ENCODE data around the gene HYKK.

The HYKK gene

GRCh38 chr15:78469031-78469430 is 38.3 kb upstream of the HYKK start:
- H3K9me3 ChIP-seq (ENCODE audit: insufficient read depth, low read length), result no peaks in the 10 kb centered on the region
- no peak overlapping the region for H3K27ac ChIP-seq (ENCODE audit: low read length)
- H3K36me3 ChIP-seq (replicated peaks; ENCODE audit: low read depth, low read length), result peaks cover 74% of the 10 kb centered on the region
- no peak overlapping the region for H3K4me2 ChIP-seq (ENCODE audit: low read length)
- no peak overlapping the region for H3K9ac ChIP-seq (ENCODE audit: low read length)
- H4K20me1 ChIP-seq (ENCODE audit: insufficient read depth, low read length), result no peaks in the 10 kb centered on the region
- H3K4me1 ChIP-seq (ENCODE audit: low read length), result no peaks in the 10 kb centered on the region
- no peaks in the 10 kb centered on the region for H3K27me3 ChIP-seq (ENCODE audit: low read depth, low read length)
- TF ChIP-seq EZH2phosphoT487 (IDR thresholded peaks at IDR 0.05; ENCODE audit: low read depth), result no peak
- TF ChIP-seq CTCF (IDR thresholded peaks at IDR 0.05; ENCODE audit: low read depth, low read length), result no peak
- H3K4me3 ChIP-seq (ENCODE audit: low read length), result no peak overlapping the region
- H3K79me2 ChIP-seq (ENCODE audit: low read length), result peaks cover 8% of the 10 kb centered on the region; the same call in 1 of the 2 replicates
- H2AFZ ChIP-seq (ENCODE audit: low read depth, low read length), result no peak overlapping the region

- no peak overlapping the region for H3K4me3 ChIP-seq (ENCODE audit: low read length)
- no peak overlapping the region for H3K9ac ChIP-seq (ENCODE audit: low read length)
- H3K4me1 ChIP-seq (ENCODE audit: low read length), result no peaks in the 10 kb centered on the region
- no peaks in the 10 kb centered on the region for H4K20me1 ChIP-seq (ENCODE audit: insufficient read depth, low read length)
- H3K36me3 ChIP-seq (replicated peaks; ENCODE audit: low read depth, low read length), result peaks cover 63% of the 10 kb centered on the region
- no peak overlapping the region for H3K27ac ChIP-seq (ENCODE audit: low read length)
- H3K27me3 ChIP-seq (ENCODE audit: low read depth, low read length), result no peaks in the 10 kb centered on the region
- H2AFZ ChIP-seq (ENCODE audit: low read depth, low read length), result no peak overlapping the region
- H3K4me2 ChIP-seq (ENCODE audit: low read length), result no peak overlapping the region
- TF ChIP-seq EZH2phosphoT487 (IDR thresholded peaks at IDR 0.05; ENCODE audit: low read depth), result no peak
- no peaks in the 10 kb centered on the region for H3K9me3 ChIP-seq (ENCODE audit: insufficient read depth, low read length)
- H3K79me2 ChIP-seq (ENCODE audit: low read length), result no peaks in the 10 kb centered on the region
Observed at GRCh38 chr15:78477295-78477694, 30.1 kb upstream of the HYKK start.

- no peaks in the 10 kb centered on the region for H3K27me3 ChIP-seq (ENCODE audit: low read depth, low read length)
- no peak overlapping the region for H3K9ac ChIP-seq (ENCODE audit: low read length)
- H4K20me1 ChIP-seq (ENCODE audit: insufficient read depth, low read length), result no peaks in the 10 kb centered on the region
- H3K27ac ChIP-seq (ENCODE audit: low read length), result no peak overlapping the region
- peaks cover 58% of the 10 kb centered on the region for H3K36me3 ChIP-seq (replicated peaks; ENCODE audit: low read depth, low read length)
- H3K4me1 ChIP-seq (ENCODE audit: low read length), result no peaks in the 10 kb centered on the region
- H3K79me2 ChIP-seq (ENCODE audit: low read length), result no peaks in the 10 kb centered on the region
- H3K9me3 ChIP-seq (ENCODE audit: insufficient read depth, low read length), result no peaks in the 10 kb centered on the region
- TF ChIP-seq CTCF (IDR thresholded peaks at IDR 0.05; ENCODE audit: low read depth, low read length) (no peak), EZH2phosphoT487 (IDR thresholded peaks at IDR 0.05; ENCODE audit: low read depth) (no peak)
- no peak overlapping the region for H2AFZ ChIP-seq (ENCODE audit: low read depth, low read length)
- no peak overlapping the region for H3K4me2 ChIP-seq (ENCODE audit: low read length)
- H3K4me3 ChIP-seq (ENCODE audit: low read length), result no peak overlapping the region
Observed at GRCh38 chr15:78479650-78480049, 27.7 kb upstream of the HYKK start.

- no peak overlapping the region for H3K27ac ChIP-seq (ENCODE audit: low read length)
- no peaks in the 10 kb centered on the region for H4K20me1 ChIP-seq (ENCODE audit: insufficient read depth, low read length)
- peaks cover 65% of the 10 kb centered on the region for H3K36me3 ChIP-seq (replicated peaks; ENCODE audit: low read depth, low read length)
- H3K4me1 ChIP-seq (ENCODE audit: low read length), result no peaks in the 10 kb centered on the region
- no peak overlapping the region for H3K9ac ChIP-seq (ENCODE audit: low read length)
- H2AFZ ChIP-seq (ENCODE audit: low read depth, low read length), result no peak overlapping the region
- H3K27me3 ChIP-seq (ENCODE audit: low read depth, low read length), result no peaks in the 10 kb centered on the region
- no peak overlapping the region for H3K4me3 ChIP-seq (ENCODE audit: low read length)
- no peaks in the 10 kb centered on the region for H3K79me2 ChIP-seq (ENCODE audit: low read length)
- no peaks in the 10 kb centered on the region for H3K9me3 ChIP-seq (ENCODE audit: insufficient read depth, low read length)
- TF ChIP-seq EZH2phosphoT487 (IDR thresholded peaks at IDR 0.05; ENCODE audit: low read depth) (no peak), CTCF (IDR thresholded peaks at IDR 0.05; ENCODE audit: low read depth, low read length) (no peak)
- H3K4me2 ChIP-seq (ENCODE audit: low read length), result no peak overlapping the region
Observed at GRCh38 chr15:78481917-78482316, 25.5 kb upstream of the HYKK start.

- H3K27me3 ChIP-seq (ENCODE audit: low read depth, low read length), result no peaks in the 10 kb centered on the region
- no peak overlapping the region for H3K4me3 ChIP-seq (ENCODE audit: low read length)
- no peak for TF ChIP-seq CTCF (IDR thresholded peaks at IDR 0.05; ENCODE audit: low read depth, low read length)
- TF ChIP-seq EZH2phosphoT487 (IDR thresholded peaks at IDR 0.05; ENCODE audit: low read depth), result no peak
- no peaks in the 10 kb centered on the region for H3K9me3 ChIP-seq (ENCODE audit: insufficient read depth, low read length)
- H3K36me3 ChIP-seq (replicated peaks; ENCODE audit: low read depth, low read length), result peaks cover 75% of the 10 kb centered on the region
- no peaks in the 10 kb centered on the region; the same call in 1 of the 2 replicates for H3K79me2 ChIP-seq (ENCODE audit: low read length)
- H3K27ac ChIP-seq (ENCODE audit: low read length), result no peak overlapping the region
- no peak overlapping the region for H3K4me2 ChIP-seq (ENCODE audit: low read length)
- H3K9ac ChIP-seq (ENCODE audit: low read length), result no peak overlapping the region
- no peaks in the 10 kb centered on the region for H3K4me1 ChIP-seq (ENCODE audit: low read length)
- no peak overlapping the region for H2AFZ ChIP-seq (ENCODE audit: low read depth, low read length)
- no peaks in the 10 kb centered on the region for H4K20me1 ChIP-seq (ENCODE audit: insufficient read depth, low read length)
Observed at GRCh38 chr15:78492872-78493271, 14.5 kb upstream of the HYKK start.
